Activated CD8-positive, alpha-beta memory T cell treated with anti-CD3 and anti-CD28 coated beads for 1 hour (primary cell): ENCODE results near the gene MMP1.
"Not testable (repeated sequence)": the region's sequence is repeated elsewhere in the genome, so short reads cannot be mapped to it uniquely, and the experiment has no call there.

ENCODE experiments used
- DNase-seq, 2 donors: peaks; one replicate each; pipeline ENCODE4 v3.0.0-alpha.2; 2020; ENCODE audit warnings: low read depth in 1 of 2; ENCODE audit errors: extremely low read depth in 1 of 2

The MMP1 gene

GRCh38 chr11:102761646-102762238 is 36.2 kb downstream of the MMP1 start:
- DNase-seq: no peak

- no peak for DNase-seq
These were observed 37.5 kb downstream of the MMP1 start for GRCh38 chr11:102760344-102761035.

- DNase-seq: no peak
These were observed 40.0 kb downstream of the MMP1 start for GRCh38 chr11:102757823-102758549.

GRCh38 chr11:102753267-102753666 is 44.7 kb downstream of the MMP1 start:
- DNase-seq: no peak

GRCh38 chr11:102751673-102752072 is 46.3 kb downstream of the MMP1 start:
- no peak for DNase-seq

- DNase-seq: no peak
These were observed 48.7 kb downstream of the MMP1 start for GRCh38 chr11:102749101-102749722.

- DNase-seq: not testable (repeated sequence)
These were observed 51.0 kb downstream of the MMP1 start for GRCh38 chr11:102746746-102747578.
